ENCODE results near the gene KRT27. TPM values are rescaled to one million over a fixed set of nuclear protein-coding genes. Genes with fewer than 3 reads are reported as not detected.
"Not testable (repeated sequence)": the region's sequence is repeated elsewhere in the genome, so short reads cannot be mapped to it uniquely, and the experiment has no call there.

KRT27 gene
- polyA plus RNA-seq, 12 donors = not detected

DNA sequence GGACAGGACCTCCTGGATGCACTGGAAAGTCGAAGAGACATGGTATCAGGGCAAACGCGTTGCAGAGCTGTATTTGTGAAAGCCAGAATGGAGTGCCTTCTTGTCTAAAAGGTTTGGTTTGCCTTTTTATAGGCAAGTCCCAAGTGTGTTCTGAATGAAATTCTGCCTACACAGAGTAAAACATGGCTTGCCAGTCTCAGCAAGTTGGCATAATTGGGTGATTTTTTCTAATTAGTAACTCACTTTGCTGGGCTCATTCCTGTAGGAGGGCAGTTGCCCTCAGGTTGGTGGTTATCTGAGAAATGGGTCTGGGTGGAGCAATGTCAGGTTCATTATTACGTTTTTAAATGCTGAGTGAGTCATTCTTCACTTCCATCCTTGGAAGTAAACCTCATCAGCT is 27.1 kb downstream of the KRT27 start, which contains the start of gene KRT25:
Gene KRT25 (minus strand): TSS at position 101 of the 400 bp plus-strand sequence. CDS start 60 bp downstream, at position 41.
- no peak for DNase-seq

DNA sequence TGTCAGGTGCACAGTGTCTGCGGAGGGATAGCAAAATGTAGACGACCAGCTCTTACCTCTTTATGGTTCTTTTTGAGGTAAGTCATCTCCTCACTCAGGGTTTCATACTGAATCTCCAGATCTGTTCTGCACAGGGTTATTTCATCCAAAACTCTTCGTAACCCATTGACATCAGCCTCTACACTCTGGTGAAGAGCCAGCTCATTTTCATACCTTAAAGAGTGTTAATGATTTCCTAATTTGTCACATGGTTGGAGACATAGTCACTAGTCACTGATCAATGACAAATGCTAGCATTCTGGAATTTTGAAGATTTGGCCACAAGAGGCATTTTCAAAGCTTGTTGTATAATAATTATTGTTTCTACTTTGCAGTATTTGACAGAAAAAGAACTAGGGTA is 28.5 kb downstream of the KRT27 start:
- no peak for DNase-seq

DNA sequence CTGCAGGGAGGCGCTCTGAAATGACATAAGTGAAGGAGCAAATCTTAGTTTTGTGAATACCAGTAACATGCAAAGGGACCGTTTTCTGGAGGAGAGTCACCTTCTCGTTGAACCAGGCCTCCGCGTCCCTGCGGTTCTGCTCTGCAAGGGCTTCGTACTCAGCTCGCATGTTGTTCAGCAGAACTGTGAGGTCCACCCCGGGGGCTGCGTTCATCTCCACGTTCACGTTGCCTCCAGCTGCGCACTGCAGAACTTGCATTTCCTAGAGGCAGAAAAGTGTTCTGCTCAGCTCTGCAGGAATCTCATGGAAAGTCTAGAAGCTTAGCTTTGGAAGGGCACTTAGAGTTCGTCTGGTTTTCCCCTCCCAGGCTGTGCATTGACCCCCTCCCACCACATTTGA is 31.3 kb downstream of the KRT27 start:
- no peak for DNase-seq

DNA sequence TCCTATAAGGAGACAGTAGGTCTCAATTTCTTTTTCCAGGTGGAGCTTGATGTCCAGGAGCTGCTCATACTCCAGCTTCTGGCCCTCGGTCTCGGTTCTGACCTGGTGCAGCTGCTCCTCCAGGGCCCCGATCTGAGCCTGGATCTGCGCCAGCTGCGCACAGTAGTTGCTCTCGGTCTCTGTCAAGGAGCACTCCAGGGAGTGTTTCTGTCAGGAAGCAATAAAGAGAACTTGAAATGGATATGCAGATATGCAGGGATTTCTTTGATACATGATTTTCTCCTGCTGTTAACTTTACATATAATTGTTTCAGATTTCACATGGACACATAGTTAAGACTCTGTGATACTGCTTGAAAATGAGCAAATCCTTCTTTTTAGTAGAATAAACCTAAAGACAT is 32.0 kb downstream of the KRT27 start:
- DNase-seq = no peak

DNA sequence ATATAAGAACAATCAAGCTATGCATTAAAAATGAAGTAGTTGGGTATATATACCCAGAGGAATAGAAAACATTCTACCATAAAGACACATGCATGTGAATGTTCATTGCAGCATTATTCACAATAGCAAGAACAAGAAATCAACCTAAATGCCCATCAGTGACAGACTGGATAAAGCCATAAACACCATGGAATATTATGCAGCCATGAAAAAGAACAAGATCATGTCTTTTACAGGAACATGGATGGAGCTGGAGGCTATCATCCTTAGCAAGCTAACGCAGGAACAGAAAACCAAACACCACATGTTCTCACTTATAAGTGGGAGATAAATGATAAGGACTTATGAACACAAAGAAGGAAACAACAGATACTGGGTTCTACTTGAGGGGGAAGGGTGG is 33.7 kb downstream of the KRT27 start:
- DNase-seq = not testable (repeated sequence)

DNA sequence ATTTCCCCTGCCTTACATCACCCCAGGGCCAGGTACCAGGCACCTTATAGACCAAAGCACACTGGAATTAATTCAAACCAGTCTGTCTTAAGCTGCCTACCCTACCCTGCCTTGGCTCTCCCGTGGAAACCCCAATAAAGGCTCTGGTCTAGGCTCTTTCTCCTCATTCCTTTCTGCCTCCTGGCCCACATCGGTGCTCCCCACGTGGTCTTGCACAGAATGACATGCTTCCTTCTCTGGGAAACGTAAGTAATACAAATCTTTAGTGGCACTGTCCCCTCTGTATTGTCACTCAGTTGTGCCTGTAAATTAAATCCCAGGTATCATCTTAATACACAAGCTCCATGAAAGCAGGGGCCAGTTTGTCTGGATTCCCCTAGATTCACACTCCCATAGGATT is 43.8 kb downstream of the KRT27 start:
- DNase-seq = no peak

DNA sequence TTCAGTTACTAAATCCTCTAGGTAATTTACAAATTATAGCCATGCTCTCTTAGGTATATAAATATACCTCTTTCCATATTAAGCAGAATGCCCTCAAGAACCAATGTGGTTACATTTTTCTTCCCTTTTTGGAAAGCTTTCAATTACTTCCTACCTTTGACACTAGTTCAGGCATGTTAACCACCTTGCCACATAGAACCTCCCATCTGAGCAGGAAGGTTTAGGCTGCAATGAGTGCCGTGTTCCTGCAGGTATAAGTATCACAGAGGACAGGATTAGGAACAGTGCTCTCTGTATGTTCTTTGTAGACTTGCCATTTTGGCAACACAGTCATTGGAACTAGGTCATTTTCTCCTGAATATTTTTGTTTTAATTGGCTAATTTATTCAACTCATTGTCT is 47.3 kb downstream of the KRT27 start:
- DNase-seq = no peak

DNA sequence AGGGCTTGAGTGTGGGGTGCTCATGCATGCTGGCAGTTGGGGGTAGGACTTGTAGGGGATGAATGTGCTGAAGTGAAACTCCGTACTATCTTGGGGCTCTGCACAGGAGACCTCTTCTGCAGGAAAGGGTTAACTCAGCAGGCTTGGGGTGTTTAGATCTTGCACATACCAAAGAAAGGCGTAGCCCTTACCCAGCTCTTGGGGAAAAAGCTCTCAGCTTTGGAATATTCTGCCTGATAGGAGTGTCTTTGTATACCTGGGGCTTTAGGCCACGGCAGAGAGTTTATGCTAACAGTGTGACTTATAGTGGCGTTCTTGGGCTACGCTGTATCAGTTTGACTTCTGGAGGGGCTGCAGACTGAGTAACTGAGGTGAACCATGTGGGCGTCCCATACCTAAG is 48.3 kb downstream of the KRT27 start:
- no peak for DNase-seq

DNA sequence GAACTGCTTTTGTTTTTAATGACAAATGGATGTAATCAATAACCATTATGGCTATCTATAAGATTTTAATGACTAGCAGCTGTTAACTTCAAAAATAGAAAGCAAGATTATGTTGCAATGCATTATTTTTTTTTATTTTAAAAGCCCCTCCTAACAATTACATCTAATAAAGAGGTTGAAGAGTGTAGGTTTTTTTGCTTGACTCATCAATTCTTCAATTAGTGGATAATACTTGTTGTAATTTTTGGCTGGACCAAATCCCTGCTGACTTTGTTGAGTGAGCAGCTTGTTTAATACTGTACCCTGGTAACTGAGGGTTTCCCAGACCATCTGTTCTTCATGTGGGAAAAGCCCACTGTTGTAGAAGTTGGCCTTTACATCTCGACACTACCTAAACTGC is 51.4 kb downstream of the KRT27 start:
- DNase-seq = no peak

DNA sequence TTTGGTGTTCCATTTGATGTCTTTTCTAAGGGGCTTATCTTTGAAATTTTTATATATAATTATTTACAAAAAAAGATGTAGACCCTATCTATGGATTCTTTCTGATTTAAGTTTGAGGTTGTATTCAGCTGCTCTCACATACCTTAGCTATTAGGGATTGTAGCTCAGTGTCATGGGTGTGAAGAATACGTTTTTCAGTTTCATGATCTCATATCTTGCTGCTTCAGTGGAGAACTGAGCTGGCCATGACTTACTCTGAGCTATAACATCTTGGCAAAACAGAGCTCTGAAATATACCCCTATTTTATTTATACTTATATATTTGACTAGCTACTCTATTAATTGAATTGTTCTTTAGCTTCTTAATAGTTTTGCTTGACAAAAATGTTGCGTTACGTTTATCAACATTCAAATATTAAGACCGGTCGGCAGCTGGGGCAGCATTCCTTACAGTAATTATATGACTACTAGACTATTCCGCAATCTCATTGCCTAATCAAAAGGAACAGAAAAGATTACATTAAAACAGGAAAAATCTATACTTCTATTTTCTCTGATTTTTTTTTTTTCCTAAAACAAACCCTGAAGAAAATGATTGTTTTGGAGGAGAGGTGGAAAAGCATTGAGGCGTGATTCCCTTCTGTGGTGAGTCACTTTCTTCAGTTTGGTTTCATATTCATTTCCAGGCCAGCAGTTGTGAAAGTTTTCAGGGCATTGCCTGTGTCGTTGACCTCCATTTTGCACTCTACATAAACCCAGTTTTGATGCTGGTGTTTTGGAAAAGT is 54.7 kb downstream of the KRT27 start:
- DNase-seq = no peak

DNA sequence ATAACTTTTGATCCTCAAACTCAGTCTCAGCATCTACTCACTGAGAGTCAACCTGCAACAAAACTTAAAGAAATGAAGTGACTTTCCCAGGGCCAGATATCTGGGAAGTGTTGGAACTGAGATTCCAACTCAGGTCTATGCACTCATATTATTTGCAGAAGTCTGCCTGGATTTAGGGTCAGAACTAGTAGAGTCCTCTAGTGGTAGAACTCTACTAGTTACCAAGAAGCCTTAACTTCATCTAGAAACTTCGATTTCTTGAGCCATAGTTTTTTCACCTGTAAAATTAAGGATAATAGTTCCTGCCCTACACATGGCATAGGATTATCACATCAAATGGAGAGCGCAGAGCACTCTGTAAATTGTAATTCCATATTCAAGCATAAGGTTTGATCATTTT is 55.4 kb downstream of the KRT27 start:
- DNase-seq = no peak

Other genes starting within 250 kb of the KRT27 start
- 1 to 10 TPM in 2 of 12 donors, under 1 TPM in 8, not detected in 2; 0.18 to 3.5 (median 0.55) TPM for gene CCR7, start 217.1 kb downstream of the KRT27 start, polyA plus RNA-seq (ENCODE audit: insufficient read length in 12 of 12)
- 100 to 1,000 TPM in 11 of 12 donors, not detected in 1; 112 to 222 (median 136) TPM for gene SMARCE1, start 134.7 kb downstream of the KRT27 start, polyA plus RNA-seq (ENCODE audit: insufficient read length in 12 of 12)
- 1 to 10 TPM in 1 of 12 donors, under 1 TPM in 7, not detected in 4; 0.07 to 1.0 (median 0.19) TPM for gene KRT222, start 117.4 kb downstream of the KRT27 start, polyA plus RNA-seq (ENCODE audit: insufficient read length in 12 of 12)
- gene KRT24, start 78.8 kb downstream of the KRT27 start, polyA plus RNA-seq (ENCODE audit: insufficient read length in 12 of 12) = under 1 TPM in 1 of 12 donors, not detected in 11; 0.21 TPM
- gene KRT25, start 27.2 kb downstream of the KRT27 start, polyA plus RNA-seq (ENCODE audit: insufficient read length in 12 of 12) = under 1 TPM in 4 of 12 donors, not detected in 8; 0.15 to 0.33 (median 0.21) TPM
- gene KRT26, start 10.3 kb downstream of the KRT27 start, polyA plus RNA-seq (ENCODE audit: insufficient read length in 12 of 12) = not detected
- gene KRT28, start 17.4 kb upstream of the KRT27 start, polyA plus RNA-seq (ENCODE audit: insufficient read length in 12 of 12) = not detected
- 1,000 to 10,000 TPM in 1 of 12 donors, 100 to 1,000 TPM in 2, 10 to 100 TPM in 8, not detected in 1; 26.9 to 1,201 (median 45.0) TPM for gene KRT10, start 40.1 kb upstream of the KRT27 start, polyA plus RNA-seq (ENCODE audit: insufficient read length in 12 of 12)
- gene KRT12, start 84.7 kb upstream of the KRT27 start, polyA plus RNA-seq (ENCODE audit: insufficient read length in 12 of 12) = 1 to 10 TPM in 1 of 12 donors, under 1 TPM in 6, not detected in 5; 0.07 to 2.8 (median 0.31) TPM
- gene KRT20, start 102.7 kb upstream of the KRT27 start, polyA plus RNA-seq (ENCODE audit: insufficient read length in 12 of 12) = 1 to 10 TPM in 1 of 12 donors, under 1 TPM in 4, not detected in 7; 0.07 to 1.9 (median 0.22) TPM
- 10 to 100 TPM in 3 of 12 donors, under 1 TPM in 6, not detected in 3; 0.12 to 25.1 (median 0.44) TPM for gene KRT23, start 155.1 kb upstream of the KRT27 start, polyA plus RNA-seq (ENCODE audit: insufficient read length in 12 of 12)
- 10 to 100 TPM in 1 of 12 donors, 1 to 10 TPM in 9, not detected in 2; 2.3 to 12.3 (median 6.3) TPM for gene KRT39, start 184.4 kb upstream of the KRT27 start, polyA plus RNA-seq (ENCODE audit: insufficient read length in 12 of 12)
- 10 to 100 TPM in 5 of 12 donors, 1 to 10 TPM in 5, not detected in 2; 3.1 to 16.4 (median 11.0) TPM for gene KRT40, start 201.8 kb upstream of the KRT27 start, polyA plus RNA-seq (ENCODE audit: insufficient read length in 12 of 12)
- gene KRTAP3-3, start 211.6 kb upstream of the KRT27 start, polyA plus RNA-seq (ENCODE audit: insufficient read length in 12 of 12) = not detected
- 1 to 10 TPM in 4 of 12 donors, under 1 TPM in 5, not detected in 3; 0.22 to 1.4 (median 0.86) TPM for gene KRTAP3-2, start 217.4 kb upstream of the KRT27 start, polyA plus RNA-seq (ENCODE audit: insufficient read length in 12 of 12)
- gene KRTAP3-1, start 226.6 kb upstream of the KRT27 start, polyA plus RNA-seq (ENCODE audit: insufficient read length in 12 of 12) = not detected
- gene KRTAP1-5, start 244.7 kb upstream of the KRT27 start, polyA plus RNA-seq (ENCODE audit: insufficient read length in 12 of 12) = not detected
- gene KRTAP1-4, start 247.6 kb upstream of the KRT27 start, polyA plus RNA-seq (ENCODE audit: insufficient read length in 12 of 12) = not detected

All from muscle of arm (tissue), 12 donors.